Endodermal cell (in vitro differentiated cells): ENCODE results near the gene IGF2. TPM values are rescaled to one million over a fixed set of nuclear protein-coding genes. Genes with fewer than 3 reads are reported as not detected.

Source experiments
- DNase-seq: peaks from one replicate; pipeline ENCODE4 v3.0.0-alpha.2; 2017
- H3K27ac ChIP-seq: 2 replicates; pipeline ENCODE4 v1.5.1; 2013; ENCODE audit warnings: mild to moderate bottlenecking, low read depth, low read length, moderate library complexity
- H3K27me3 ChIP-seq: 2 replicates; pipeline ENCODE4 v1.6.1; 2013; ENCODE audit warnings: mild to moderate bottlenecking, low read length, moderate library complexity; ENCODE audit not compliant: insufficient read depth, control insufficient read depth, poor library complexity, severe bottlenecking
- H3K36me3 ChIP-seq: 2 replicates; pipeline ENCODE4 v1.7.0; 2013; ENCODE audit warnings: mild to moderate bottlenecking, low read length, moderate library complexity; ENCODE audit not compliant: control insufficient read depth, insufficient read depth
- H3K4me1 ChIP-seq: one replicate; pipeline ENCODE4 v1.7.0; 2013; ENCODE audit warnings: low read length; ENCODE audit not compliant: control insufficient read depth, insufficient read depth
- H3K4me3 ChIP-seq: 2 replicates; pipeline ENCODE4 v1.5.1; 2013; ENCODE audit warnings: mild to moderate bottlenecking, low read length, moderate library complexity
- H3K9ac ChIP-seq: 2 replicates; pipeline ENCODE4 v1.6.1; 2013; ENCODE audit warnings: mild to moderate bottlenecking, low read length, moderate library complexity; ENCODE audit not compliant: poor library complexity, severe bottlenecking; ENCODE audit errors: extremely low read depth
- H3K9me3 ChIP-seq: 2 replicates; pipeline ENCODE4 v1.6.1; 2013; ENCODE audit warnings: mild to moderate bottlenecking, low read length, moderate library complexity; ENCODE audit not compliant: control insufficient read depth
- H3K27ac Mint-ChIP-seq: 2 replicates; pipeline ENCODE4 v1.8.0; 2020; ENCODE audit warnings: mixed read lengths
- H3K27me3 Mint-ChIP-seq: 2 replicates; pipeline ENCODE4 v1.8.0; 2021; ENCODE audit warnings: mild to moderate bottlenecking, mixed read lengths; ENCODE audit not compliant: insufficient read depth
- H3K36me3 Mint-ChIP-seq: 2 replicates; pipeline ENCODE4 v1.8.0; 2020; ENCODE audit warnings: low read depth, mixed read lengths
- H3K4me1 Mint-ChIP-seq: 2 replicates; pipeline ENCODE4 v1.8.0; 2020; ENCODE audit warnings: mixed read lengths
- H3K4me3 Mint-ChIP-seq: 2 replicates; pipeline ENCODE4 v1.8.0; 2020; ENCODE audit warnings: mild to moderate bottlenecking, moderate library complexity, mixed read lengths
- H3K9me3 Mint-ChIP-seq: 2 replicates; pipeline ENCODE4 v1.8.0; 2020; ENCODE audit warnings: mild to moderate bottlenecking, mixed read lengths
- CTCF ChIP-seq: fragments of 200-600 bp; sonication (generic); conservative IDR thresholded peaks from 2 replicates; pipeline ENCODE4 v1.5.0; 2021; ENCODE audit warnings: antibody characterized with exemption, mild to moderate bottlenecking
- WGBS, 2 experiments: methylation state at CpG; one replicate each; pipeline versions ENCODE4 v1.1.5 to v1.1.7; 2013; ENCODE audit warnings: missing lambda C conversion rate in 2 of 2, mixed read lengths in 1 of 2; ENCODE audit not compliant: insufficient coverage in 1 of 2, insufficient read length in 1 of 2; 5-methylcytosine and 5-hydroxymethylcytosine counted together
- total RNA-seq, 2 donors: library from RNA; stranded (reverse); fragmentation: NEBNext Ultra II Directional in 1 of 2; extraction: Animal tissue kit (Norgen Biotek cat#: 25700) in 1 of 2; gene quantifications; 2 replicates in 1 of 2; 3 replicates in 1 of 2; pipeline ENCODE4 v1.2.1, GENCODE V29; 2021

The IGF2 gene
- total RNA-seq, 2 donors from 2014 or later, result 0.80 to 5.1 TPM

DNA sequence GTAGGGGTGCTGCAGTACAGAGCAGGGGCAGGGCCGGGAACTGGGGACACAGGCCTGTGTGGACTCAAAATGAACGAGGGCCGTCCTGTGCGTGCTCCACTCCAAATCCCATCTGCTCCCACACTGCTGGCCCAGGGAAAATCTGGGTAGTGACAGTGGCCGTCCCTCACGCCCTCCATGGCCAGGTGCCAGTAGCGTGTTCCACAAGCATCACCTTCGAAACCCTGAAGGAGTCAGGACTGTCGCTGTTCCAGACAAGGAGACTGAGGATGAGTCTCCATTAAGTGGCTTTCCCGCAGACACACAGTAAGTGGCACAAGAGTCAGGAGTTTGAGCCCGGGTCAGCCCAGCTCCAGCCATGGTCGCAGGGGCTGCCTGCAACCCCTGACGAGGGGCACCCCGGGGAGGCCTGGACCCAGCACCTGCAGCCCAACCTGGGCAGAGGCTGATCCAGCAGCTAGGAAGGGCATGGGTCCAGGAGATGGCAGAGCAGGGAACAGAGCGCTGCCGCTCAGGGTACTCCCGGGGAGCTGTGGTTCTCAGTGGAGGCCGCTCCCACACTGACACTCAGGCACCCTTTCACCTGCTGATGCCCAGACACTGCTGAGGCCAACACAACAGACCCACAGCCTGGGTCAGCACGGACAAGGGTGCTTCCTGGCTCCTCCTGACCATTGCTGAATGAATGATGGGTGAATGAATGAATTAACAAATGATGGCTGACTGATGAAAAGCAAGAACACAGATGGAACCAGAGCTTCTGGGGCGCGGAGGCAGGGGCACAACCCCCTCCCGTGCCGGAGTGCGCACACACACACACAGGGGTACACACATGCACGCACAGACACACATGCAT lies 35.3 kb downstream of the IGF2 start:
- no peaks in the 10 kb centered on the region for H3K36me3 ChIP-seq
- H3K9ac ChIP-seq, result no peak overlapping the region
- Mint-ChIP-seq H3K27me3 (peaks cover 8% of the 10 kb centered on the region), H3K4me1 (peaks cover 3% of the 10 kb centered on the region), H3K9me3 (no peaks in the 10 kb centered on the region), H3K27ac (no peak overlapping the region), H3K36me3 (no peaks in the 10 kb centered on the region), H3K4me3 (no peak overlapping the region)
- DNase-seq, result no peak
- 90 to 91% methylated on average over 13 to 25 of the region's 25 CpGs for WGBS, 2 experiments
- no peak overlapping the region for H3K4me3 ChIP-seq
- H3K9me3 ChIP-seq, result no peaks in the 10 kb centered on the region
- no peak overlapping the region for H3K27ac ChIP-seq
- no peak for TF ChIP-seq CTCF
- peaks cover 3% of the 10 kb centered on the region for H3K4me1 ChIP-seq
- no peaks in the 10 kb centered on the region for H3K27me3 ChIP-seq

DNA sequence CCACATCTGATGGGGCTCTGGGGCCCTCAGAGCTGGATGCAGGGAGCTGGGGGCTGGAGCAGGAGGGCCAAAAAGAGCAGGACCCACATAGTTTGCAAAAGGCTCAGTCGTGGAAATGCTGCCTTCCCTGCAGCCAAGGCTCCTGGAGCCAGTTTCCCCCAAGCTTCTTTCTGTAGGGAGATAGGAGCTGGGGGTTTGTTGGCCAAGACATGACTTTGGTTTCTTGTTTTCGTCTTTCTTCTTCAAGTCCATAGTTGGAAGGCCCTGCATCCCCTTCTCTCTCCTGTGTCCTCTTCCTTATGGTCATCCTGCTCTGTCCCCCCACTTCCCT lies 36.3 kb downstream of the IGF2 start:
- no peak overlapping the region for H3K4me3 Mint-ChIP-seq
- WGBS, 2 experiments, result 50 to 89% methylated on average over 1 to 2 of the region's 2 CpGs
- DNase-seq, result no peak
- Histone ChIP-seq H3K4me3 (no peak overlapping the region), H3K27me3 (no peaks in the 10 kb centered on the region), H3K27ac (no peak overlapping the region), H3K4me1 (peaks cover 3% of the 10 kb centered on the region), H3K36me3 (no peaks in the 10 kb centered on the region), H3K9me3 (no peaks in the 10 kb centered on the region), H3K9ac (no peak overlapping the region)
- H3K9me3 Mint-ChIP-seq, result no peaks in the 10 kb centered on the region
- peaks cover 8% of the 10 kb centered on the region for H3K27me3 Mint-ChIP-seq
- H3K4me1 Mint-ChIP-seq, result peaks cover 3% of the 10 kb centered on the region
- no peak for TF ChIP-seq CTCF
- no peaks in the 10 kb centered on the region for H3K36me3 Mint-ChIP-seq
- no peak overlapping the region for H3K27ac Mint-ChIP-seq

DNA sequence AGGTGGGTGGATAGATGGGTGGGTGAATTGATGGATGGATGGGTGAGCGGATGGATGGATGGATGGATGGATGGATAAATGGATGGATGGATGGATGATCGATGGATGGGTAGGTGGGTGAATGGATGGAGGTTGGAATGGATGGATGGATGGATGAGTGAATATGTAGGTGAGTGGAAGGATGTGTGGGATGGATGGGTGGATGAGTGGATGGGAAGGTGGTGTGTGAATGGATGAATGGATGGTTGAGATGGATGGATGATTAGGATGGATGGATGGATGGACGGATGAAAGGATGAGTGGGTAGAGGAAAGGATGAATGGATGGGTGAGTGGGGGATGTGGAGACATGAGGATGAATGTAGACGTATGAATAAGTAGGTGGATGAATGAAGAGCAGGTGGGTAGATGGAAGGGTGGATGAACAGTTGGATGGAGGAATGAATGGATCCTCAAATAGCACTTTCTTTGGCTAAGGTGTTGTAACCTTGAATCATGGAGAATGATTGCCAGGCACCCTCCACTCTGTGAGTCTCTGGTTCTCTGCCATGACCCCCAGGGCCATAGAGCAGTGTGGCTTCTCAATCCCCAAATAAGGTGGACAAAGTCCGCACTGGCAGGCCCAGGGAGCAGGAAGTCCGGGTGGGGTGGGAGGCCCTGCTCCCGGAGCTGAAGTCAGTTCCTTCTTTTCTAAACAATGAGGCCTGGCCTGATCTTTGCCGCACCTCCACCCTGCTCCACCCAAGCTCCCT lies 36.9 kb downstream of the IGF2 start:
- H3K36me3 Mint-ChIP-seq, result no peaks in the 10 kb centered on the region
- H3K27me3 Mint-ChIP-seq, result peaks cover 8% of the 10 kb centered on the region
- no peak for TF ChIP-seq CTCF
- no peak overlapping the region for H3K9ac ChIP-seq
- H3K9me3 Mint-ChIP-seq, result no peaks in the 10 kb centered on the region
- no peak overlapping the region for H3K4me3 Mint-ChIP-seq
- H3K27me3 ChIP-seq, result no peaks in the 10 kb centered on the region
- 91 to 92% methylated on average over 8 of the region's 8 CpGs for WGBS, 2 experiments
- no peak for DNase-seq
- H3K36me3 ChIP-seq, result no peaks in the 10 kb centered on the region
- no peak overlapping the region for H3K27ac Mint-ChIP-seq
- H3K4me1 Mint-ChIP-seq, result peaks cover 3% of the 10 kb centered on the region
- peaks cover 4% of the 10 kb centered on the region for H3K4me1 ChIP-seq
- no peak overlapping the region for H3K4me3 ChIP-seq
- no peaks in the 10 kb centered on the region for H3K9me3 ChIP-seq
- H3K27ac ChIP-seq, result no peak overlapping the region
